ENCODE data around the gene SAMD11.
"Not testable (repeated sequence)": the region's sequence is repeated elsewhere in the genome, so short reads cannot be mapped to it uniquely, and the experiment has no call there.

The SAMD11 gene

DNA sequence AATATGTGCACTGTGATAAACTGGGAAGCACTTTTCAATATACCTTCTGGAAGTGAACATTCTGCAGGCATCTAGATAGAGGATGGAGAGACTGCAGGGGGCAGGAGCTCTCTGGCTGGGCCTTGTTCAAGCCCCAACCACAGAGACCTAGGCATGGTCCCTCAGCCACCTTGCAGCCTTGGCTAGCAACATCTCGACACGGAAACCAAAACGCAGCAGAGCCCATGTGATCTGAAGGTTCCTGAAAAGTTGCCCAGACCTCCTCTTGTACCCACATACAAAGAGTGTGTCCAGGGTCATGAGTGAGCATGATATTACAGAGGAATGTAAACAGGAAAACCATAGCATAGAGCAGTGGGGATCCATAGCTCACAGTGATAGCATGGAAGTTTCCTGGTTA, 33.1 kb upstream of the SAMD11 start:
- no peak overlapping the region for H3K4me3 ChIP-seq (ENCODE audit: low read depth, low read length)
- TF ChIP-seq CTCF (IDR thresholded peaks at IDR 0.05; ENCODE audit: insufficient read depth, low read depth, low read length, missing control alignments) = no peak
- no peak for DNase-seq (ENCODE audit: low read depth)

DNA sequence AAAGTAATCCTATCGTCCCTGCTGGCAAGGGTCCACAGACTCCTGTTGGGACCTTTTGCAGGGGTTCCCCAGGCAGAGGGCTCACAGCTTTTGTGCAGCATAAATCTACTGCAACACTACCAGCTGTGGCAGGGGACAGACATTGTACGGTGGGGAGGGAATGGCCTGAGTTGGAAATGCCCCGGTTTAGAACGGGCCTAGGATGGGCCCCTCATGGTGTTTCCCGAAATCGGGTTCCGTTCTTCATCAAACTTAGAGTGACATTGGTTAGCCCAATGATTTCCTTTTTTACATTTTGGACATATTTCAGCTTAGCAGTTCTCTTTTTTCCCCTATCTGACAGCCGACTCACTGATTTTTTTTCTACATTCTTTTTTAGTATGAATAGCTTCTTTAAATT, 26.5 kb upstream of the SAMD11 start:
- no peak overlapping the region for H3K4me3 ChIP-seq (ENCODE audit: low read depth, low read length)
- TF ChIP-seq CTCF (IDR thresholded peaks at IDR 0.05; ENCODE audit: insufficient read depth, low read depth, low read length, missing control alignments) = no peak
- DNase-seq (ENCODE audit: low read depth) = peak; percentile 0

DNA sequence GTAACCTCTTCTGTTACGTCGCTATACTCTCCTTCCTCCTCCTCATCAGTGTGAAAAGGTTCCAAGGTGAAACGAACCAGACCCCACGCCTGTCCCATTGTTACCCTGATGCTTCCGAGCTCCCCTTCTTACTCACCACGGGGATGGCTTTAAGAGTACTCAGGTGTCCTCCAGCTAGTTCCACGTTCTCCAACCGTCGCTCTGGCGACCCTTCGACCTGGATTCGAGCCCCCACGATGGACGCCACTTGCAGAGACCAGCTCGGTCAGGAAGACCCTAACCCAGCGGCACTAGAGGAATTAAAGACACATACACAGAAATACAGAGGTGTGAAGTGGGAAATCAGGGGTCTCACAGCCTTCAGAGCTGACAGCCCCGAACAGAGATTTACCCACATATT, 25.8 kb upstream of the SAMD11 start:
- DNase-seq (ENCODE audit: low read depth); H3K4me3 ChIP-seq (ENCODE audit: low read depth, low read length): not testable (repeated sequence)

GRCh38 chr1:899636-900317, 23.9 kb upstream of the SAMD11 start:
- TF ChIP-seq CTCF (IDR thresholded peaks at IDR 0.05; ENCODE audit: insufficient read depth, low read depth, low read length, missing control alignments) = no peak
- H3K4me3 ChIP-seq (ENCODE audit: low read depth, low read length) = no peak overlapping the region
- no peak for DNase-seq (ENCODE audit: low read depth)

- peak; percentile 0 for DNase-seq (ENCODE audit: low read depth)
- H3K4me3 ChIP-seq (ENCODE audit: low read depth, low read length) = no peak overlapping the region
- no peak for TF ChIP-seq CTCF (IDR thresholded peaks at IDR 0.05; ENCODE audit: insufficient read depth, low read depth, low read length, missing control alignments)
Observed at GRCh38 chr1:901108-901859, 22.4 kb upstream of the SAMD11 start.

DNA sequence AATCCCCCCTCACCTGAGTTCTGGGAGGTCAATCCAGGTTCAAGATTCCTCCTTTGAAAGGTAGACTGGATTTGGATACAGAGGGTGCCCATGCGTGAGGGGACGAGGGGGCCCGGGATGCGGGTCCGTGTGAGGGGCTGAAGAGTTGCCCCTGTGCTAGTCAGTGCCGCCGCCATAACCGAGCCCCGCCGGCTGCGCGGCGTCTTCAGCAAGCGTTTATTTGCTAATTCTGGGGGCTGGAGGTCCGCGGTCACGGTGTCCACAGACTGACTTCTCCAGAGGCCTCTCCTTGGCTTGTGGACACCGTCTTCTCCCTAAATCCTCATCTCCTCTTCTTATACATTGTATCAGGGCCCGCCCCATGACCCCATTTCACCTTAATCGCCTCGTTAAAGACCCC, 20.9 kb upstream of the SAMD11 start:
- no peak for TF ChIP-seq CTCF (IDR thresholded peaks at IDR 0.05; ENCODE audit: insufficient read depth, low read depth, low read length, missing control alignments)
- no peak overlapping the region for H3K4me3 ChIP-seq (ENCODE audit: low read depth, low read length)
- DNase-seq (ENCODE audit: low read depth) = peak; percentile 0

DNA sequence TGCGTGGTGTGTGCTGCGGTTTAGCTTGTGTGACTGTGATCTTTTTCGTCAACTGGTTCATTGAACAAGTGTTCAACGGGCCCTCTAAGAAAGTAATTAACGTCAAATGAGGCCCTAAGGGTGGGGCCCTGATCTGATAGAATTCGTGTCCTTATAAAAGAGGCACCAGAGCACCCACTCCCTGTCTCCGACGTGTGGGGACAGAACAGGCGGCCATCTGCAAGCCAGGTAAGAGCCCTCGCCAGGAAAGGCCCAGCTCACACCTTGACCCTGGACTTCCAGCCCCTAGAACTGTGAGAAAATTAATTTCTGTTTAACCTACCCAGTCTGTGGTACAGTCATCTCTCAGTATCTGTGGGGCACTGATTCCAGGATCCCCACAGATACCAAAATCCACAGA, 20.4 kb upstream of the SAMD11 start:
- peak; percentile 0 for DNase-seq (ENCODE audit: low read depth)
- H3K4me3 ChIP-seq (ENCODE audit: low read depth, low read length) = no peak overlapping the region
- no peak for TF ChIP-seq CTCF (IDR thresholded peaks at IDR 0.05; ENCODE audit: insufficient read depth, low read depth, low read length, missing control alignments)
